ENCODE results near the gene TYRO3.
"Not testable (repeated sequence)": the region's sequence is repeated elsewhere in the genome, so short reads cannot be mapped to it uniquely, and the experiment has no call there.

Gene TYRO3

DNA sequence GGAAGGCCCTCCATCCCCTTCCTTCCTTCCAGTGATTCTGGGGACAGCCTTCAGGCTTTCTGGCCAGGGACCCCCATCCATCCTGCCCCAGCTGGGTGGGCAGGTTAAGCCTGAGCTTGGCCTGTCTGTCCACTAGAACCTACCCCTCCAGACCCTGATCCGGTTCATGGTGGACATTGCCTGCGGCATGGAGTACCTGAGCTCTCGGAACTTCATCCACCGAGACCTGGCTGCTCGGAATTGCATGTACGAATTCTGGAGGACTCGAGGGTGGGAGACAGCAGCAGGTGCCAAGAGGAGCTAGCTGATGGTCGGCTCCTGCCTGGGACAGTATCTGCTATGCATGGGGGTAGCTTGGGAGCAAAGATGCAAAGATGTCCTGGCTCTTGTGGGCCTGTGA is 13.9 kb downstream of the TYRO3 start:
- no peak for TF ChIP-seq POLR2A (IDR thresholded peaks at IDR 0.05; ENCODE audit: low read length)
- no peak for DNase-seq

DNA sequence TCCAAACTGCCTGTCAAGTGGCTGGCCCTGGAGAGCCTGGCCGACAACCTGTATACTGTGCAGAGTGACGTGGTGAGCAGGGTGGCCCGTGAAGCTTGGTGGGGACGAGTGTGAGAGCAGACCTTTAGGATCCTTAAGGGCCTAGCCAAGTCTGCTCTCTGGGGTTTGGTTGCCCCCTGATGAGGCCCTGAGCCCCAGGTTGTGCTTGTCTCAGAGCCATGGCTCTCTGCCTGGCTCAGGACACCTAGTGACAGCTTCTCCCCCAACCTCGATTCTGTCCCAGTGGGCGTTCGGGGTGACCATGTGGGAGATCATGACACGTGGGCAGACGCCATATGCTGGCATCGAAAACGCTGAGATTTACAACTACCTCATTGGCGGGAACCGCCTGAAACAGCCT is 14.4 kb downstream of the TYRO3 start:
- no peak for DNase-seq
- TF ChIP-seq GATA1 (IDR thresholded peaks at IDR 0.05; ENCODE audit: low read depth, low read length) (no peak), POLR2A (IDR thresholded peaks at IDR 0.05; ENCODE audit: low read length) (no peak)

DNA sequence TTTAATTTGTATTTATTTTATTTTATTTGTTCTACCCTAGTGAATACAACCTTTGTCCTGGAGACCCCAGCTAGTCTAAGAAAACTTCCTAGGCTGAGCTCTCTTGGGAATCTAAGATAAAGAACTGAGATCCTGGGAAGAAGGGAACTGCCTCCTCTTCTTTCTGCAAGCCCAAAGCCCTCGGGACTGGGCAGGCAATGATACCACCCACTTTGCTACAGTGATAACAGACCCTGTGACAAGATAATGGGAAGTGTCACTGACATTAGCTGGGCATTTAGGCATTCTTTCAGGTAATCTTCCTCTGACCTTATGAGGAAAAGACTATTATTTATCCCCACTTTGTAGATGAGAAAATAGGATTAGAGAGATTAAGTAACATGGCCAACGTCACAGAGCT is 15.1 kb downstream of the TYRO3 start:
- TF ChIP-seq GATA1 (IDR thresholded peaks at IDR 0.05; ENCODE audit: low read depth, low read length) (no peak), POLR2A (IDR thresholded peaks at IDR 0.05; ENCODE audit: low read length) (no peak)

DNA sequence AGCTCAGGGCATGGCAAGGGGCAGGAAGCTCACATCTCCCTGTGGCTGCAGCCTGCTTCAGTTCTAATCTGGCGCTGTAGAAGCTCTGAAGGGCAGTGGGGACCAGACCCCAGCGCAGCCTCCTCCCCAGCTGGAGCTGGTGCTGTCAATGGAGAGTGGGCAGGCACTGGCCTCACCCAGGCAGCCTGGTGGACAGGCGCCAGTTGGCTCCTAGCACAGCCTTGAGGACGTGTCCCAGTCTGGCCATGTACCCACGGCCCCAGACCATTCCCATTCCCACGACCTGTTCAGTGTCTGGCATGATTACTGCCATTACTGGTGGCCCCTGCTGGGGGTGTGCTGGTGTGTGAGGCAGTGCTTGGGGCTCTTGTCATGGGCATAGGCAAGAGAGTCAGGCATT is 16.3 kb downstream of the TYRO3 start:
- TF ChIP-seq POLR2A (IDR thresholded peaks at IDR 0.05; ENCODE audit: low read length), result no peak
- TF ChIP-seq GATA1 (IDR thresholded peaks at IDR 0.05; ENCODE audit: low read depth, low read length), result no peak
- DNase-seq, result no peak

More for the DNA sequence above, 15.1 kb downstream of the TYRO3 start:
- DNase-seq, result no peak

DNA sequence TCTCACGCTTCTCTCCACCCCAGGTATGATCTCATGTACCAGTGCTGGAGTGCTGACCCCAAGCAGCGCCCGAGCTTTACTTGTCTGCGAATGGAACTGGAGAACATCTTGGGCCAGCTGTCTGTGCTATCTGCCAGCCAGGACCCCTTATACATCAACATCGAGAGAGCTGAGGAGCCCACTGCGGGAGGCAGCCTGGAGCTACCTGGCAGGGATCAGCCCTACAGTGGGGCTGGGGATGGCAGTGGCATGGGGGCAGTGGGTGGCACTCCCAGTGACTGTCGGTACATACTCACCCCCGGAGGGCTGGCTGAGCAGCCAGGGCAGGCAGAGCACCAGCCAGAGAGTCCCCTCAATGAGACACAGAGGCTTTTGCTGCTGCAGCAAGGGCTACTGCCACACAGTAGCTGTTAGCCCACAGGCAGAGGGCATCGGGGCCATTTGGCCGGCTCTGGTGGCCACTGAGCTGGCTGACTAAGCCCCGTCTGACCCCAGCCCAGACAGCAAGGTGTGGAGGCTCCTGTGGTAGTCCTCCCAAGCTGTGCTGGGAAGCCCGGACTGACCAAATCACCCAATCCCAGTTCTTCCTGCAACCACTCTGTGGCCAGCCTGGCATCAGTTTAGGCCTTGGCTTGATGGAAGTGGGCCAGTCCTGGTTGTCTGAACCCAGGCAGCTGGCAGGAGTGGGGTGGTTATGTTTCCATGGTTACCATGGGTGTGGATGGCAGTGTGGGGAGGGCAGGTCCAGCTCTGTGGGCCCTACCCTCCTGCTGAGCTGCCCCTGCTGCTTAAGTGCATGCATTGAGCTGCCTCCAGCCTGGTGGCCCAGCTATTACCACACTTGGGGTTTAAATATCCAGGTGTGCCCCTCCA is 19.1 kb downstream of the TYRO3 start:
- no peak for DNase-seq
- TF ChIP-seq GATA1 (IDR thresholded peaks at IDR 0.05; ENCODE audit: low read depth, low read length), result no peak
- no peak for TF ChIP-seq POLR2A (IDR thresholded peaks at IDR 0.05; ENCODE audit: low read length)

DNA sequence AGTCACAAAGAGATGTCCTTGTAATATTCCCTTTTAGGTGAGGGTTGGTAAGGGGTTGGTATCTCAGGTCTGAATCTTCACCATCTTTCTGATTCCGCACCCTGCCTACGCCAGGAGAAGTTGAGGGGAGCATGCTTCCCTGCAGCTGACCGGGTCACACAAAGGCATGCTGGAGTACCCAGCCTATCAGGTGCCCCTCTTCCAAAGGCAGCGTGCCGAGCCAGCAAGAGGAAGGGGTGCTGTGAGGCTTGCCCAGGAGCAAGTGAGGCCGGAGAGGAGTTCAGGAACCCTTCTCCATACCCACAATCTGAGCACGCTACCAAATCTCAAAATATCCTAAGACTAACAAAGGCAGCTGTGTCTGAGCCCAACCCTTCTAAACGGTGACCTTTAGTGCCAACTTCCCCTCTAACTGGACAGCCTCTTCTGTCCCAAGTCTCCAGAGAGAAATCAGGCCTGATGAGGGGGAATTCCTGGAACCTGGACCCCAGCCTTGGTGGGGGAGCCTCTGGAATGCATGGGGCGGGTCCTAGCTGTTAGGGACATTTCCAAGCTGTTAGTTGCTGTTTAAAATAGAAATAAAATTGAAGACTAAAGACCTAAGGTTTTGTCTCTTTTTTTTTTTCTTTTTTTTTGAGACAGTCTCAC is 19.8 kb downstream of the TYRO3 start:
- TF ChIP-seq GATA1 (IDR thresholded peaks at IDR 0.05; ENCODE audit: low read depth, low read length) (no peak), POLR2A (IDR thresholded peaks at IDR 0.05; ENCODE audit: low read length) (no peak)
- no peak for DNase-seq

DNA sequence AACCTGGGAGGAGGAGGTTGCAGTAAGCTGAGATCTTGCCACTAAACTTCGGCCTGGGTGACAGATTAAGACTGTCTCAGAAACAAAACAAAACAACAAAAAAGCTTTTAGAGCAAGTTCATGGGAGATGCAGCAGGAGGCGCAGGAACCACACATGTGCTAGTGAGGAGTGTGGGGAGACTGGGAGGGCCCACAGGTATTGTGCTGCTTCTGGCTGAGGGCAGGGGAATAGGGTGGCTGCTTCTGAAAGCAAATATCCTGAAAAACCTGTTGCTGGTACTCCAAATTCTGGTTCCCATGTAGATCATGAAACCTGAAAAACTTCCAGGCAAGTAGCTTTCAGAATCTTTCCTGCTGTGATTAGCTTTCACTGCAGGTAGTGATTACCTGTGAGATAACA is 22.1 kb downstream of the TYRO3 start:
- TF ChIP-seq POLR2A (IDR thresholded peaks at IDR 0.05; ENCODE audit: low read length), result no peak
- TF ChIP-seq GATA1 (IDR thresholded peaks at IDR 0.05; ENCODE audit: low read depth, low read length), result no peak
- DNase-seq, result peak in 1 of 2 experiments; percentile 14

DNA sequence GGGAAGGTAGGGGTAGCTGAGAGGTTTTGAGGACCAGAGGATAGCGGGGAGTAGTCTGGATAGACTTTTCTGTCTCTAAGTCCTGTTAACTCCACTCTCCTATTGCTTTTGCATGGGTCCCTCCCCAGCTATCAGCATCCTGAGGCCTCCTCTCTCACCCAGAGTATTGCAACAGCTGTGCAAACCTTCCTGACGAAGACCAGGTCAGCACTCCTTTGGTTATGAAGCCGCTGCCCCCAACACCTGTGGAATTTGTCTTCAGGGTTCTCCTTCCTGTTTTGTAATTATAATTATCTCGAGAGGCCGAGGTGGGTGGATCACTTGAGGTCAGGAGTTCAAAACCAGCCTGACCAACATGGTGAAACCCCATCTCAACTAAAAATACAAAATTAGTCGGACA is 24.8 kb downstream of the TYRO3 start:
- no peak for TF ChIP-seq POLR2A (IDR thresholded peaks at IDR 0.05; ENCODE audit: low read length)
- no peak for DNase-seq

DNA sequence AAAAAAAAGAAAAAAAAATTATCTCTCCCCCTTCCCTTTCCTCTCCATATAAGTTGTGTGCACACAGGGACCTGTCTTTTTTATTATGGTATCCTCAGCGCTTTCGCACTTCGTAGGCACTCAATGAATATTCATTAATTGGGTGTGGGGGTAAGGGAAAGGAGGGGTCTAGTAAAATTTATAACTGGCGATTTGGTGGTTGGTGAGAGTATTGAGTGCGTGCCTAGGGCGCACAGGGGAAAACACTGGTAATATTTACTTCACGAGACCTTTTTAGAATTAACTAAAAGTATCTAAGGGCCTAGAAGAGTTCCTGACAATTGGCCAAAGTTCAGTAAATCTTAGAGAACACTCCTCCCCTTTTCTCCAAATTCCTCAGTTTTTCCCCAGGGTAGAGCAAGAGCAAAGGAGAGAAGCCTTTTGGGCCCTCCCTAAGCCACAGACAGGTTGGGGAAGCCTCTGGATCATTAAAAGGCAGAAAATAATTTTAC is 25.7 kb downstream of the TYRO3 start:
- DNase-seq, result no peak
- no peak for TF ChIP-seq GATA1 (IDR thresholded peaks at IDR 0.05; ENCODE audit: low read depth, low read length)
- no peak for TF ChIP-seq POLR2A (IDR thresholded peaks at IDR 0.05; ENCODE audit: low read length)

DNA sequence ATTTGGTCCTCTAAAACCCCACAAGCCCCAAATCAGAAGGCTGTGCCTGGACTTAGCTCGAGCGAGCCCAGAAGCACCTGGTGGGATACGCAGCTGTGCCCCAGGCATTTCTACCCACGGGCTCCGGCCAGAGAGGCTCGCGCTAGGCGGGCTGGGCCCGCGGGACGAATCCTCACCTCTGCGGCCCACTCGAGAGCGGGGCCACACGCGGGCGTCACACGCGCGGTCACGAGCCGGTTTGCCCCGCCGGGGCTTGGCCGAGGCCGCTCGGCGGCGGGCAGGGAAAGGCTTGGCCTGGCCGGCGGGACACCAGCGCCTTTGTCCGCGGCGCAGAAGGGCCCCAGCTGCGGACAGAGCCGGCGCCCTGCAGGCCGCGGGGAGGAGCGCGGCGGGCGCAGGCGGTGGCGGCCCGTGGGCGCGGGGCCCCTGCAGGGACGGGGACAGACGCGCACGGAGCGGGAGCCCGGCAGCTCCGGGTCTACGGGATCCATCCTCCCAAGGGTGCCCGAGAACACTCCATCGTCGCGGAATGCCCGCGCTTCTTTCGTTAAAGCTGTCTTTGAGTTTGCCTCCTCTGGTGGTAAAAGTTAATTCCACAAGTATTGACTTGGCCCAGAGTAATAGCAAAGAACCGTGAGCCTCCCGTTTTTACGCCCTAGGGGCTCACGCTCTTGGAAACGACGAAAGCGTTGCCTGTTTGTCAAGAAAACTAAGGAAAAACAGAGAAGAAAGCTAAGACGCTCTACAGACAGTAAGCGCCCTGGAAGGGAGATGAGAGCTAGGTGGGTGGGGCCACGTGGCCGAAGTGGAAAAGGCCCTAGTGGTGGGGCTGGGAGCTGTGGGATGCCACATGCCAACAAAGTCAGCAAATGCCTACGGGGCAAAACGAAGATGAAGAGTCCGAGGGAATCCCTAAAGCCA is 26.4 kb downstream of the TYRO3 start:
- TF ChIP-seq POLR2A (IDR thresholded peaks at IDR 0.05; ENCODE audit: low read length) (no peak), GATA1 (IDR thresholded peaks at IDR 0.05; ENCODE audit: low read depth, low read length) (no peak)
- peak; percentile 41 to 45 for DNase-seq

DNA sequence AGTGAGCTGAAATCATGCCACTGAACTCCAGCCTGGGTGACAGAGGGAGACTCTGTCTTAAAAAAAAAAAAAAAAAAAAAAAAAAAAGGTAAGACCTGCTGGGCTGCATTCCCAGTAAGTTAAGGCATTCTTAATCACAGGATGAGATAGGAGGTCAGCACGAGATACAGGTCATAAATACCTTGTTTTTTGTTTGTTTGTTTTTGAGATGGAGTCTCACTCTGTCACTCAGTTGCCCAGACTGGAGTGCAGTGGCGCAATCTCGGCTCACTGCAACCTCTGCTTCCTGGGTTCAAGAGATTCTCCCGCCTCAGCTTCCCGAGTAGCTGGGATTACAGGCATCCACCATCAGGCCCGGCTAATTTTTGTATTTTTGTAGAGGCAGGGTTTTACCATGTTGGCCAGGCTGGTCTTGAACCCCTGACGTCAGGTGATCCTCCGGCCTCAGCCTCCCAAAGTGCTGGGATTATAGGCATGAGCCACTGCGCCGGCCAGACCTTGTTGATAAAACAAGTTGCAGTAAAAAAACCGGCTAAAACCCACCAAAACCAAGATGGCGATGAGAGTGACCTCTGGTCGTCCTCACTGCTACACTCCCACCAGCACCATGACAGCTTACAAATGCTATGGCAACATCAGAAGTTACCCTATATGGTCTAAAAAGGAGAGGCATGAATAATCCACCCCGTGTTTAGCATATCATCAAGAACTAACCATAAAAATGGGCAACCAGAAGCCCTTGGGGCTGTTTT is 27.7 kb downstream of the TYRO3 start:
- not testable (repeated sequence) for DNase-seq

DNA sequence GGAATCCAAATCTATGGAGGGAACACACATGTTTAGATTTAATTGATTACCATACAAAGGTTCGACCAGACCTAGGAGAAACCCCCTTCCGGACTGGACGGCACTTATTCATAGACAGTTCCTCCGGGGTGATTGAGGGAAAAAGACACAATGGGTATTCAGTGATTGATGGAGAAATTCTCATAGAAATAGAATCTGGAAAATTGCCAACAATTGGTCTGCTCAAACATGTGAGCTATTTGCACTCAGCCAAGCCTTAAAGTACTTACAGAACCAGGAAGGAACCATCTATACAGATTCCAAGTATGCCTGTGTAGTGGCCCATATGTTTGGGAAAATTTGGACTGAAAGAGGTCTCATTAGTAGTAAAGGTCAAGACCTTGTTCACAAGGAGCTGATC is 30.0 kb downstream of the TYRO3 start:
- DNase-seq, result not testable (repeated sequence)

DNA sequence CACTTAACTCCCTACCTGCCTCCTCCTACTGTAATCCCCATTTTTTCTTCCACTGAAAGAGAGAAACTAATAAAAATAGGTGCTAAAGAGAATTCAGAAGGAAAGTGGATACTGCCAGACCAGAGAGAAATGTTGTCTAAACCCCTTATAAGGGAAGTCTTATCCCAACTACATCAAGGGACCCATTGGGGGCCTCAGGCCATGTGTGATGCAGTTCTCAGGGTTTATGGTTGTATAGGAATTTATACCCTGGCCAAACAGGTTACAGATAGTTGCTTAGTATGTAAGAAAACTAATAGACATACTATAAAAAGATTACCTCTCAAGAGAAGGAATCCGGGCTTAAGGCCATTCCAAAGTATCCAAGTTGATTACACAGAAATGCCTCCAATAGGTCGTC is 30.6 kb downstream of the TYRO3 start:
- DNase-seq, result not testable (repeated sequence)

DNA sequence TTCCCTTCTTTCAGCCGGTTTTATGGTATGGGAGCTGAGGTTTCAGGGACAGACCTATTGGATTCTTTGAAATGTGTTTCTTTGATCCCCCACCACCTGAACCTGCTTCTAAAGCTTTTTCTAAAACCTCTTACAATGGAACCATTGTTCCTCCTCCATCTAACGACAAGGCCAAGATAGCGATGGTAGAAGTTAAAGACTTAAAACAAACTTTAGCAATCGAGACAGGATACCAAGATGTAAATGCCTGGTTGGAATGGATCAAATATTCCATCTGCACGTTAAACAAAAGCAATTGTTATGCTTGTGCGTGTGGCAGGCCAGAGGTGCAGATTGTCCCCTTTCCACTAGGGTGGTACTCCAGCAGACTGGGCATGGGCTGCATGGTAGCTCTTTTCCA is 32.2 kb downstream of the TYRO3 start:
- DNase-seq, result not testable (repeated sequence)

DNA sequence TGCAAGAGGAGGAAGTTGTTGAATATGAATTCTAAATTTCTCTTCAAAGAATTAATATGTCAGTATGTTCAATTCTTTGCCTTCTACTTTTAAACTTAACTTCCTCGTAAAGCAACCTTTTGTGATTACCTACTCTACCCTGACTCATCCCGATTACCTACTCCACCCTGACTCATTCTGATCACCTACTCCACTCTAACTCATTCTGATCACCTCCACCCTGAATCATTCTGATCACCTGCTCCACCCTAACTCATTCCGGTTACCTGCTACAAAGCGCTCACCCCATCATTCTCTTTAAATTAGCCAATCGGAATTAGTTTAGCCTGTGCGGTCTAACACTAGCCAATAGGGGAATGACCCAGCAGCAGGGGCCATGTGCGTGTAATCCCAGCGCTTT is 33.7 kb downstream of the TYRO3 start:
- DNase-seq, result not testable (repeated sequence)

Data from erythroblast (primary cell).